GM18873 (cell line): Measurements from ENCODE around the gene CTNS.

Source experiments
- ATAC-seq: cut with Tn5 transposase; IDR thresholded peaks from one replicate; pipeline ENCODE4 v1.9.1; 2021; ENCODE audit warnings: mild to moderate bottlenecking, moderate library complexity, moderate number of reproducible peaks; ENCODE audit not compliant: unreplicated experiment, low FRiP score

Gene CTNS

DNA sequence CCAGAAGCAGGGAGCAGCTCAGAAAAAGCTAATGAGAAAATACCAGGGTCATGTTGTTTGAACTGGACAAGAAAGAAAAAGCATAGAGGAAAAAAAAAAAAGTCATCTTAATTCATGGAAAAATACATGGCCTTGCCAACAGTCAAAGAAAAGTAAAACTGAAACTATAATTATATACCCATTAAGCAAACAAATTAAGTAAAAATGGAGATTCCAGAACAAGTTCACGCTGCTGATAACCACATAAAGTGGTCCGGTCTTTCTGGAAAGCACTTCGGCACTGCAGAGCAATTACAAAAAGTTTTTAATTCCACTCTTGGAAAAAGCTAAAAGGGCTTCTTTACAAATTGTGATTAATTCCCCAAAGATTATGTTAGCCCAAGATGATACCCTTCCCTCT lies 71.8 kb downstream of the CTNS start:
- ATAC-seq, result no peak

DNA sequence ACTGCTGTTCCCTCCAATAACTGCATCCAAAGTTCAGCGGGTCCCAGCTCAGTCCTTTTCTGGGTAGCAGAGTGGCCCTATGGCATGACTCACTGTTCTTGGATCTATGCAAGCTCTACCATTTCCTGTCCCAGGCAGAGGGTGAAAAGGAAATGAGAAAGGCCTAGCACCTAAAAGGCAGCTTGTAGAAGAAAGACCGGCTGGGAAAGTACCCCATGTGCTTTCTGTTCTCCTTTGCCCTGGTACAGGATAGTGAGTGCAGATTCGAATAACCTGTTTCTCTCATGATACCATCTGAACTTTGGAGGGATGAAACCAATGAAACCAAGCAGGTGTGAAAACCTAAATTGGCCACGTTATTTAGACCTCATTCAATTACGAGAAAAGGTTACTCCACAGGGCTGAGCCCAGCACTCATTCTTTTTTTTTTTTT lies 74.4 kb downstream of the CTNS start:
- ATAC-seq, result peak; percentile 89
